ENCODE data around the gene CZIB. TPM values are rescaled to one million over a fixed set of nuclear protein-coding genes. Genes with fewer than 3 reads are reported as not detected.

The CZIB gene
- 10 to 100 TPM; 34.1 to 35.3 TPM for total RNA-seq

GRCh38 chr1:53220171-53220961 is at the start of gene CZIB:
Gene CZIB, minus strand, starts transcription at chr1:53220634. Its CDS starts 59 bp downstream, at chr1:53220575.

GRCh38 chr1:53238197-53239155 is 18.0 kb upstream of the CZIB start, which contains the start of gene MAGOH:
Gene MAGOH, minus strand, starts transcription at chr1:53238518. Its CDS starts 70 bp downstream, at chr1:53238448.

GRCh38 chr1:53196485-53197290 is 23.7 kb downstream of the CZIB start, which contains the start of gene CPT2:
Gene CPT2, plus strand, starts transcription at chr1:53196824. Its CDS starts 120 bp downstream, at chr1:53196944.

Other genes starting within 250 kb of the CZIB start
- under 1 TPM in 1 of 2 donors, not detected in 1; 0.34 TPM for gene PODN, start 158.4 kb downstream of the CZIB start, total RNA-seq
- gene SLC1A7, start 78.0 kb downstream of the CZIB start, total RNA-seq, result not detected
- gene CPT2, start 23.8 kb downstream of the CZIB start, total RNA-seq, result 10 to 100 TPM; 30.6 to 31.7 TPM
- gene MAGOH, start 17.9 kb upstream of the CZIB start, total RNA-seq, result 10 to 100 TPM; 14.1 to 26.6 TPM
- gene LRP8, start 107.4 kb upstream of the CZIB start, total RNA-seq, result 10 to 100 TPM; 32.3 to 96.2 TPM
- gene DMRTB1, start 238.8 kb upstream of the CZIB start, total RNA-seq, result not detected